ENCODE data around the gene CCDC194.

GRCh38 chr19:17394891-17395415 is 957 bp upstream of the CCDC194 start:
- 0 out of 2 replicates have a peak, but pooled peaks have one; percentile 22 for TF ChIP-seq RAD21 (CRISPR knock-in tag; IDR thresholded peaks at IDR 0.05)
- TF ChIP-seq, protein P1, sequence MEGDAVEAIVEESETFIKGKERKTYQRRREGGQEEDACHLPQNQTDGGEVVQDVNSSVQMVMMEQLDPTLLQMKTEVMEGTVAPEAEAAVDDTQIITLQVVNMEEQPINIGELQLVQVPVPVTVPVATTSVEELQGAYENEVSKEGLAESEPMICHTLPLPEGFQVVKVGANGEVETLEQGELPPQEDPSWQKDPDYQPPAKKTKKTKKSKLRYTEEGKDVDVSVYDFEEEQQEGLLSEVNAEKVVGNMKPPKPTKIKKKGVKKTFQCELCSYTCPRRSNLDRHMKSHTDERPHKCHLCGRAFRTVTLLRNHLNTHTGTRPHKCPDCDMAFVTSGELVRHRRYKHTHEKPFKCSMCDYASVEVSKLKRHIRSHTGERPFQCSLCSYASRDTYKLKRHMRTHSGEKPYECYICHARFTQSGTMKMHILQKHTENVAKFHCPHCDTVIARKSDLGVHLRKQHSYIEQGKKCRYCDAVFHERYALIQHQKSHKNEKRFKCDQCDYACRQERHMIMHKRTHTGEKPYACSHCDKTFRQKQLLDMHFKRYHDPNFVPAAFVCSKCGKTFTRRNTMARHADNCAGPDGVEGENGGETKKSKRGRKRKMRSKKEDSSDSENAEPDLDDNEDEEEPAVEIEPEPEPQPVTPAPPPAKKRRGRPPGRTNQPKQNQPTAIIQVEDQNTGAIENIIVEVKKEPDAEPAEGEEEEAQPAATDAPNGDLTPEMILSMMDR (CRISPR knock-in tag; IDR thresholded peaks at IDR 0.05): peak; percentile 68
- no peak for TF ChIP-seq USF2 (IDR thresholded peaks at IDR 0.05; ENCODE audit: low read depth, low read length)
- TF ChIP-seq USF2 (CRISPR knock-in tag; IDR thresholded peaks at IDR 0.05; ENCODE audit: borderline replicate concordance): no peak
- no peak for TF ChIP-seq ZNF878 (CRISPR knock-in tag; IDR thresholded peaks at IDR 0.05)
- no peak for TF ChIP-seq ZKSCAN8 (CRISPR knock-in tag; IDR thresholded peaks at IDR 0.05; ENCODE audit: borderline replicate concordance)
- no peak for TF ChIP-seq EZH2 (conservative IDR thresholded peaks at IDR 0.05; ENCODE audit: low read depth, low read length)
- no peak for TF ChIP-seq ZNF589 (CRISPR knock-in tag; conservative IDR thresholded peaks at IDR 0.05)
- no peak for TF ChIP-seq TARDBP (CRISPR knock-in tag; IDR thresholded peaks at IDR 0.05)
- TF ChIP-seq MLX (CRISPR knock-in tag; IDR thresholded peaks at IDR 0.05): no peak
- no peak for TF ChIP-seq JUND (CRISPR knock-in tag; IDR thresholded peaks at IDR 0.05)
- no peak for TF ChIP-seq HCFC1 (IDR thresholded peaks at IDR 0.05; ENCODE audit: low read depth, low read length)
- TF ChIP-seq ZBTB8A (CRISPR knock-in tag; IDR thresholded peaks at IDR 0.05; ENCODE audit: borderline replicate concordance, low read depth): no peak
- no peak for TF ChIP-seq ZNF256 (CRISPR knock-in tag; conservative IDR thresholded peaks at IDR 0.05)
